Kidney epithelial cell (primary cell): ENCODE data around the gene GNAI3. TPM values are rescaled to one million over a fixed set of nuclear protein-coding genes. Genes with fewer than 3 reads are reported as not detected.

Experiments used
- DNase-seq: peaks from one replicate; pipeline ENCODE4 v3.0.0-alpha.2; 2010; ENCODE audit warnings: low read depth
- H3K27me3 ChIP-seq: 2 replicates; pipeline ENCODE4 v1.6.0; 2011; ENCODE audit warnings: low read length; ENCODE audit not compliant: control insufficient read depth, insufficient read depth
- H3K36me3 ChIP-seq: 2 replicates; pipeline ENCODE4 v1.5.1; 2011; ENCODE audit warnings: low read length; ENCODE audit not compliant: control insufficient read depth, insufficient read depth
- H3K4me3 ChIP-seq: 2 replicates; pipeline ENCODE4 v1.5.1; 2011; ENCODE audit warnings: low read depth, mild to moderate bottlenecking, control low read depth, low read length
- total RNA-seq: library from RNA; depleted of rRNA; stranded (reverse); fragments of >200 nt; gene quantifications from 2 replicates; pipeline ENCODE4 v1.2.3, GENCODE V29; 2015
- TF ChIP-seq, protein P1 (sequence below): IDR thresholded peaks from 2 replicates; pipeline ENCODE4 v1.5.1; 2011; ENCODE audit warnings: mild to moderate bottlenecking, moderate library complexity, low read length, control low read depth, inconsistent platforms; ENCODE audit not compliant: insufficient read depth, poor library complexity, severe bottlenecking

Gene GNAI3
- total RNA-seq, 1 donor from 2014 or later: 11.9 TPM

DNA sequence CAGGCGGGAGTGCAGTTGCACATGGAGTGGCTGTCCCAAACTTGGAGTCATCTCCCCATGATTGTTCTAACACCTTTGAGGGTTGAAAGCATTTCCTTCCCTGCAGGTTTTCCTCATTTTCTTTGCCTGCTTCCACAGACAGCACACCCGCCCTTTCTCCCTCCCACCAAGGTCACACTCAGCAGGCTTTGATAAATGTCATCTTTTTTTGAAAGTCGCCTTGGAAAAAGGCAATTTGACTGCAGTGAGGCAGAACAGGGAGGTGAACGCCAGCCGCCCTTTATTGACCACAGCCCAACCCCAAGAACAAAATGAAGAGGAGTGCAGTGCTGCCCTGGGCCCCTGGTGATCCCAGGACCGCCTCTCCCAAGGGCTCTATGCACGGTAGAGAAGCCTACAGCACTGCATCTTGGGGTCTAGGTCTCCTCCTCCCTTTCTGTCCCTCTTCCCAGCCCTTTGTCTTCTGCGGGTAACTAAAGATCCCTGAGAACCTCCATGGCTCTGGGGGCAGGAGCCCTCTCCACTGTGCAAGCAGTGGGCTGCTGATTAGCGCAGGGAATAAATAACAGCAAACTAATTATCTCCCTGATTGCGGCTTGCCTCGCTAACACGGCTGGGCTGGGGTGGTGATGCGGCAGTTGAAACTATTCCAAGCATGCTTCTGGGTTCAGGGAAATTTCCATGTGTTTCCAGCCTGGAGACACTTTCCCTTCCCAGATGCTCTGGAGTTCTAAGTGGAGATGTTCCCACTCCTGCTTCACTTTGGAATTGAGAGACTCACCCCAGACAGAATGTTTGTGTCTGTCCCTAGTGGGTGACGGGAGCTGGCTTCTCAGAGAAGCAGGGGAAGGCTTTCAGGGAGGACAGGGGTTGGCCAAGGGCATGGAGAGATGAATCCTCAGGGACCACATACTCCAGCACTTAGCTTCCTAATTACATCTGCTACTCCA is 27.1 kb upstream of the GNAI3 start:
- DNase-seq: no peak
- Histone ChIP-seq H3K4me3 (no peak overlapping the region), H3K36me3 (no peaks in the 10 kb centered on the region), H3K27me3 (peaks cover 8% of the 10 kb centered on the region)
- TF ChIP-seq, protein P1, sequence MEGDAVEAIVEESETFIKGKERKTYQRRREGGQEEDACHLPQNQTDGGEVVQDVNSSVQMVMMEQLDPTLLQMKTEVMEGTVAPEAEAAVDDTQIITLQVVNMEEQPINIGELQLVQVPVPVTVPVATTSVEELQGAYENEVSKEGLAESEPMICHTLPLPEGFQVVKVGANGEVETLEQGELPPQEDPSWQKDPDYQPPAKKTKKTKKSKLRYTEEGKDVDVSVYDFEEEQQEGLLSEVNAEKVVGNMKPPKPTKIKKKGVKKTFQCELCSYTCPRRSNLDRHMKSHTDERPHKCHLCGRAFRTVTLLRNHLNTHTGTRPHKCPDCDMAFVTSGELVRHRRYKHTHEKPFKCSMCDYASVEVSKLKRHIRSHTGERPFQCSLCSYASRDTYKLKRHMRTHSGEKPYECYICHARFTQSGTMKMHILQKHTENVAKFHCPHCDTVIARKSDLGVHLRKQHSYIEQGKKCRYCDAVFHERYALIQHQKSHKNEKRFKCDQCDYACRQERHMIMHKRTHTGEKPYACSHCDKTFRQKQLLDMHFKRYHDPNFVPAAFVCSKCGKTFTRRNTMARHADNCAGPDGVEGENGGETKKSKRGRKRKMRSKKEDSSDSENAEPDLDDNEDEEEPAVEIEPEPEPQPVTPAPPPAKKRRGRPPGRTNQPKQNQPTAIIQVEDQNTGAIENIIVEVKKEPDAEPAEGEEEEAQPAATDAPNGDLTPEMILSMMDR: no peak

DNA sequence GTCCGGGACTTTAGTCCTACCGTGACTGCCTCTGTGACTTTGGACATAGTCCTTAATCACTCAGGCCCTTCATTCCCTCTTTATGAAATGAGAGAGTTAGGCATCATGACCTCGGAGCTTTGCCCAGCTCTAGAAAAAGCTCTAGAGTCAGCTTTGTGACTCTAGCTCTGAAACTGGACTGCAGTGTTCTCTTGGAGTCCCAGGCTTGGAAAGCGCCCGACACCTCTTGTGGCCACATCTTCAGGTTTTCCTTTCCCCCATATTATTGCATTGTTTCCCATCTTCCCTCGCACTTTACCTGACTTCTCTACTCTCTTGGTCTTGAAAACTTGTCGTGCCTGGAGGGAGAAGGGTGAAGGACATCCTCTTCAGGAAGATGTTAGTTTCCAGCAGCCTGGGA is 26.4 kb upstream of the GNAI3 start:
- TF ChIP-seq, protein P1: no peak
- Histone ChIP-seq H3K36me3 (no peaks in the 10 kb centered on the region), H3K4me3 (no peak overlapping the region), H3K27me3 (peaks cover 8% of the 10 kb centered on the region)
- no peak for DNase-seq

DNA sequence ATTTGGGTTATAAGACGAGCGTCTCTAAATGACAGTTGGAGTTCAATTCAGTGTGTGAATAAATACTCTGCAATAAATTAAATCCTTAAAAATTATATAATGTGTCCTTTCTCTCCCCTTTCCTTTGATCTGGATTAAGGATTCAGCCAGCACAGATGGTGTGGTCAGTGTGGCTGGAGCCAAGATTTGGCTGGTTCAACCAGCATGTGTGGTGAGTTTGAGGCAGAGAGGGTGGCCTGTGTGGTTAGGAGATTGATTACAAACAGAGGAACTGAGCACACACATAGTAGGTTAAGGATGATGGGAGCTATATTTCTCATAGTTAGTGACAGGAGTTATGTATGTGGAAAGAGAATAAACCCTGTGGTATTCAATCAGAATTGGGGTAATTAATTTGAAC is 24.7 kb upstream of the GNAI3 start:
- H3K36me3 ChIP-seq: no peaks in the 10 kb centered on the region
- no peak for DNase-seq
- no peak overlapping the region for H3K4me3 ChIP-seq
- TF ChIP-seq, protein P1: no peak
- H3K27me3 ChIP-seq: peaks cover 8% of the 10 kb centered on the region

DNA sequence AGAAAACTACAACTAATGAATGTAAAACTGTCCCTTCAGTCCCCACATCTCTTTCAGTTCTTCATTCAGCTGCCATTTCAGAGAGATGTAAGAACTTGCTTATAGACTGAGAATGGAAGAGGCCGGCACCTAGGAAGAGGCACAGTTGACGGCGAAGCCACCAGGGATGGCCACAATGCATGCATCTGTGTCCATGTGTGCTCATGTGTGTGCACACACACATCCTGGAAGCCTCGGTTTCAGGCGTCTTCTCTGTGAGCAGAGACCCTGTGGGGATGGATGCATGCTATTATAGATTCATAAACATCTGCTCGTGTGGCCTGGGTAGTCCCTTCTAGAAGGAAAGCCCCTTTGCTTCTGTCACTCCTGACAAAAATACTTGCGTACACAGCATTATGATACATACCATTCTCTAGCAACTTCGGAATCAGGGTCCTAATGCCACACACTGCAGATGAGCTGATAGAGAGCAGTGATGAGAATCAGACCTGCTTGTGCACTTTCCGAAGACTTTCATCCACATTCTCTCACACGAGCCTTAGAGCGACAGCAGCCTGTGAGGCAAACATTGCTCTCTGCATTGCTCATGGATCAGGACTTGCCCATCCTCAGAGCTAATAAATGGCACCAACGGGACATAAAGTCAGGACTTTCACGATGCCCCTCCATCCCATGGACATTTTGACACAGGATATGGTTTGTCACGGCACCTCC is 21.2 kb upstream of the GNAI3 start:
- DNase-seq: no peak
- no peak overlapping the region for H3K4me3 ChIP-seq
- TF ChIP-seq, protein P1: no peak

DNA sequence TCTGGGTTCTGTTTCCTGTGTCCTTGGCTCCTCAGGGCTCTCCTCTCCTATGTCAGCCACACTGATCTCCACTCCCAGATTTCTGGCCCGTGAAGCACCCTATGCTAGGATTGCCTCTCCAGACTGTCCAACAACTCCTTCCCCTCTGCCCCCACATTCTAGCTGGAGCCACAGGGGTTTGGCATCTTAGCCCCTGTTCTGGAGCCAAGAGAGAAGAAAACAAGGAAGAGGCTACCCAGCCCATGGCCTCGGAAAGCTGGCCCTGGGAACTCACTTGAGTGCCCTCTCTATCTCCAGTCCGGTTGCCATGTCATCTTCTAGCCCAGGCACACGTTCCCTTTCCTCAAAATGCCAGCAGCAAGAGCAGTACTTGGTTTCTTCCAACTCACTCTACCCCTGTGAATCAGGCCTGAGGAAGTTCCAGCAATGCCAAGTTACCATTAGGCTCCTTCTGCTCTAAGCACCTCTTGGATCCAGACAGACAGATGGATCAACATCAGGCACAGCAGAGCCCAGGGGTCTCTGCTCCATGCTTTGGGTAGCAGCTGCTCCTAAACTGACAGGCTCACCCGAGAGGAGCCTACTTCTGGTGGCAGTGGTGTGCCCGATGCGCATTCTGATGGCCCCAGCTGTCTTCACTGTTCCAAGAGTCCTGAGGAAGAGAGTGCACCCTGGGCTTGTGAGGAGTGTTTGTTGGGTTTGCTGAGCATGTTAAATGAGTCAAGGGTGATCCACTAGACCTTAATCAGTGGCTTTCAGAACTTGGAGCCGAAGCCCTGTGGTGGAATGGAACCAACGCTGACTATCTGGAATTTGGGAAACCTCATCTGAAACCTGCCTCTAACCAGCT is 20.3 kb upstream of the GNAI3 start:
- Histone ChIP-seq H3K4me3 (no peak overlapping the region), H3K27me3 (no peaks in the 10 kb centered on the region), H3K36me3 (no peaks in the 10 kb centered on the region)
- DNase-seq: no peak
- TF ChIP-seq, protein P1: no peak

More for the DNA sequence above, 21.2 kb upstream of the GNAI3 start:
- peaks cover 2% of the 10 kb centered on the region for H3K27me3 ChIP-seq
- H3K36me3 ChIP-seq: no peaks in the 10 kb centered on the region
